Panc1 (cell line): ENCODE results near the gene KAT6B.

Source experiments
- CTCF ChIP-seq: fragments of 450-650 bp; IDR thresholded peaks from 2 replicates; pipeline ENCODE4 v1.5.1; 2017; ENCODE audit warnings: mild to moderate bottlenecking
- POLR2AphosphoS5 ChIP-seq: IDR thresholded peaks from 2 replicates; pipeline ENCODE4 v1.6.1; 2012; ENCODE audit warnings: mild to moderate bottlenecking, low read depth, low read length, moderate library complexity
- REST ChIP-seq, 2 experiments: IDR thresholded peaks; 2 replicates each; pipeline ENCODE4 v1.6.1; 2011 to 2012; ENCODE audit warnings: low read depth in 2 of 2, control low read depth in 1 of 2, low read length in 1 of 2, mild to moderate bottlenecking in 1 of 2, moderate library complexity in 1 of 2; ENCODE audit not compliant: insufficient read depth in 1 of 2
- SIN3A ChIP-seq: IDR thresholded peaks from 2 replicates; pipeline ENCODE4 v1.6.1; 2012; ENCODE audit warnings: low read depth, mild to moderate bottlenecking, low read length, moderate library complexity, borderline replicate concordance; ENCODE audit not compliant: insufficient read depth
- TCF7L2 ChIP-seq: IDR thresholded peaks from 2 replicates; pipeline ENCODE4 v1.6.1; 2011; ENCODE audit warnings: mild to moderate bottlenecking, low read depth, low read length, inconsistent platforms

GRCh38 chr10:74901301-74901700 is 74.9 kb downstream of the KAT6B start:
- no peak for TF ChIP-seq SIN3A
- no peak for TF ChIP-seq CTCF
- TF ChIP-seq REST (IDR thresholded peaks at IDR 0.05; ENCODE audit: insufficient read depth in 1 of 2, low read depth in 2 of 2, low read length in 1 of 2): no peak
- no peak for TF ChIP-seq TCF7L2
- no peak for TF ChIP-seq POLR2AphosphoS5
